Measurements from ENCODE around the gene TGFB2. TPM values are rescaled to one million over a fixed set of nuclear protein-coding genes. Genes with fewer than 3 reads are reported as not detected.

The TGFB2 gene
- total RNA-seq, 1 experiment from 2014 or later = 2.5 TPM

GRCh38 chr1:218462116-218462515 is 117.0 kb downstream of the TGFB2 start:
- Mint-ChIP-seq H3K4me3 (no peak overlapping the region), H3K27ac (0 out of 2 replicates have a peak overlapping the region, but pooled peaks have one; percentile 12), H3K36me3 (no peaks in the 10 kb centered on the region), H3K27me3 (ENCODE audit: low read depth) (no peaks in the 10 kb centered on the region), H3K4me1 (peaks cover 28% of the 10 kb centered on the region), H3K9me3 (0 out of 2 replicates have a peak, but pooled peaks cover 5% of the 10 kb centered on the region)
- no peak for ATAC-seq
- TF ChIP-seq IRF1 (CRISPR knock-in tag; IDR thresholded peaks at IDR 0.05) (no peak), ZBTB21 (CRISPR knock-in tag; IDR thresholded peaks at IDR 0.05; ENCODE audit: borderline replicate concordance) (no peak), SMAD4 (CRISPR knock-in tag; IDR thresholded peaks at IDR 0.05) (no peak), ZNF219 (CRISPR knock-in tag; IDR thresholded peaks at IDR 0.05; ENCODE audit: borderline replicate concordance) (no peak), AFF4 (CRISPR knock-in tag; IDR thresholded peaks at IDR 0.05; ENCODE audit: borderline replicate concordance) (no peak), TCF7 (CRISPR knock-in tag; IDR thresholded peaks at IDR 0.05; ENCODE audit: low read depth) (no peak), TEAD4 (CRISPR knock-in tag; IDR thresholded peaks at IDR 0.05) (no peak), ZNF396 (CRISPR knock-in tag; IDR thresholded peaks at IDR 0.05; ENCODE audit: borderline replicate concordance) (no peak), FOXP1 (CRISPR knock-in tag; IDR thresholded peaks at IDR 0.05; ENCODE audit: borderline replicate concordance) (no peak), USF1 (CRISPR knock-in tag; IDR thresholded peaks at IDR 0.05) (no peak), NFATC4 (CRISPR knock-in tag; IDR thresholded peaks at IDR 0.05) (no peak), USF2 (CRISPR knock-in tag; IDR thresholded peaks at IDR 0.05) (no peak), RORB (CRISPR knock-in tag; IDR thresholded peaks at IDR 0.05) (no peak), ESRRA (CRISPR knock-in tag; IDR thresholded peaks at IDR 0.05; ENCODE audit: borderline replicate concordance) (no peak), ZNF121 (CRISPR knock-in tag; IDR thresholded peaks at IDR 0.05) (no peak), JUN (CRISPR knock-in tag; IDR thresholded peaks at IDR 0.05) (no peak), ATF2 (CRISPR knock-in tag; IDR thresholded peaks at IDR 0.05; ENCODE audit: borderline replicate concordance, low read depth) (no peak), PREB (CRISPR knock-in tag; IDR thresholded peaks at IDR 0.05; ENCODE audit: borderline replicate concordance) (no peak)
- ChIA-PET POLR2A (no interaction called here), CTCF (no interaction called here)
- no peak for DNase-seq (ENCODE audit: low spot score)

Measured in WTC11 (cell line).